NCI-H2081 treated with DMSO at 0.1 percent for 48 hours (cell line): ENCODE data around the gene PDIA2.
A peak's percentile ranks its signal among the peaks of the same experiment; 100 is the strongest.

Experiments
- DNase-seq: peaks from one replicate; lab custom pipeline; 2025; lab: John Stamatoyannopoulos, UW

Gene PDIA2

GRCh38 chr16:280991-281659, 1.8 kb upstream of the PDIA2 start:
- DNase-seq: no peak

- no peak for DNase-seq
These were observed 1.2 kb upstream of the PDIA2 start for GRCh38 chr16:281660-282255.

GRCh38 chr16:282491-282890, 473 bp upstream of the PDIA2 start:
- no peak for DNase-seq

GRCh38 chr16:284204-285120, 1.5 kb downstream of the PDIA2 start:
- DNase-seq: no peak

GRCh38 chr16:285146-286055, 2.4 kb downstream of the PDIA2 start:
- DNase-seq: no peak

GRCh38 chr16:286491-287297, 3.7 kb downstream of the PDIA2 start:
- no peak for DNase-seq

- peak; percentile 41 for DNase-seq
These were observed 4.4 kb downstream of the PDIA2 start for GRCh38 chr16:287298-287811.

GRCh38 chr16:287981-288920, 5.3 kb downstream of the PDIA2 start:
- no peak for DNase-seq

GRCh38 chr16:289395-289997, 6.5 kb downstream of the PDIA2 start:
- no peak for DNase-seq

- no peak for DNase-seq
These were observed 7.2 kb downstream of the PDIA2 start for GRCh38 chr16:290015-290680.

GRCh38 chr16:290681-291405, 7.9 kb downstream of the PDIA2 start:
- no peak for DNase-seq

- no peak for DNase-seq
These were observed 8.6 kb downstream of the PDIA2 start for GRCh38 chr16:291539-291938.

GRCh38 chr16:293043-293775, 10.2 kb downstream of the PDIA2 start:
- no peak for DNase-seq

- DNase-seq: no peak
These were observed 13.3 kb downstream of the PDIA2 start for GRCh38 chr16:296276-296675.

- DNase-seq: no peak
These were observed 14.0 kb downstream of the PDIA2 start for GRCh38 chr16:296806-297510.

- no peak for DNase-seq
These were observed 14.9 kb downstream of the PDIA2 start for GRCh38 chr16:297832-298231.

- no peak for DNase-seq
These were observed 18.3 kb downstream of the PDIA2 start for GRCh38 chr16:301235-301634.
